HG02571 (cell line): ENCODE measurements around the gene NDUFAB1.
"Not testable (repeated sequence)": the region's sequence is repeated elsewhere in the genome, so short reads cannot be mapped to it uniquely, and the experiment has no call there.

Experiments
- ATAC-seq: cut with Tn5 transposase; IDR thresholded peaks from one replicate; pipeline ENCODE4 v1.9.1; 2021; ENCODE audit warnings: mild to moderate bottlenecking, moderate library complexity; ENCODE audit not compliant: unreplicated experiment

NDUFAB1 gene

GRCh38 chr16:23595951-23596720 lies at the start of gene NDUFAB1:
Gene NDUFAB1 (minus strand): TSS chr16:23596316. CDS start chr16:23596290, 26 bp downstream.
- ATAC-seq: peak; percentile 85

DNA sequence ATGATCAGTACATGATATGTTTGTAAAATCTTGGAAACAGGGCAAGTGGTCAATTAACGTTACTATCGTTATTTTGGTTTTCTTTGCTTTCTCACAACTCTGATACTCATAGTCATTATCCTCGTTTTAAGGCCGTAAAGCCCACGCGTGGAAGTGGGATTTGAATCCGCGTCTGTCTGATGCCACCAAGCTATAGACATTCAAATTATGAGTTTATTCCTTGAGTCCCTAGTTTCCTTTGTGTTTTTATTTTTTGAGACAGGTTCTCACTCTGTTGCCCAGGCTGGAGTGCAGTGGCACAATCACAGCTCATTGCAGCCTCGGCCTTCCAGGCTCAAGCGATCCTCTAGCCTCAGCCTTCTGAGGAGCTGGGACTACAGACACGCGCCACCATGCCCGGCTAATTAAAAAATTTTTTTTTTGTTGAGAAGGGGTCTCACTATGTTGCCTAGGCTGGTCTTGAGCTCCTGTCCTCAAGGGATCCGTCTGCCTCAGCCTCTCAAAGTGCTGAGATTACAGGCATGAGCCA lies 46.2 kb upstream of the NDUFAB1 start:
- ATAC-seq: no peak

DNA sequence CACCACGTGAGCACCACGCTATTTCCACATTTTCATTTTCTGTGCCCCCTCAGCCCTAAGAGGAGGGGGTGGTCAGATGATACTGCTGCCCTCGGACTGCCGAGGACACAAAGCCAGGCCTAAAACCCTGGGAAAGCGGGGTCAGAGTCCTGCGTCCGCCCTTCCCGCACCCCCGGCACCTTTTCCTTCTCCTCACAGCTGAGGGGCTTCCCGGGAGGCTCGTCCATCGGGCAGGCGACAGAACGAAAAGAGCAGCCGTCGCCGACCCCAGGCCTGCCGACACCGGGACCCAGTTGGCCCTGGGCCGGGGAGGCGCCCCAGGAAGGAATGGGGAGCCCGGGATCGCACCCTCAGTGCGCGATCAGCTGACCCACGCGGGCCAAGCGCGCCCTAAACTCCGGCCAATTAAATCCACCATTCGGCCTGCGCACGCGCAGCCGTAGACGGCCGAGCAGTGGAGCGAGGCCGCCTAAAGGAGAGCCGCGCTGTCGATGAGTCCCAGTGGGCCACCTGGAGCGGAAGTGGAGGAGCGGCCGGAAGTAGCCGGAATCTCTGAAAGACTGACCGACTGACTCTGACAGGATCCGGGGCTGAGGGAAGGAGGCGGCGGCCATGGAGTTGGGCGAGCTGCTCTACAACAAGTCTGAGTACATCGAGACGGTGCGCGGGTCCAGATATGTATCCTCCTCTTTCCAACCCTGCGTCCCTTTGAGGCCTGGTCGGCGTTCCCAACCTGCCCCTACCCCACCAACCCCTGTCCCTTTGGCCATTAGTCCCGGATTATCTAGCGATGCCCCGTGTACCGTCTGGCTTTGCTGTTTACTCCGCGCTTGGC lies 45.0 kb upstream of the NDUFAB1 start, which contains the start of the genes DCTN5 and PALB2:
TSS of gene DCTN5 (plus strand) at position 536 of the 835 bp plus-strand sequence. CDS start at position 613, 77 bp downstream.
TSS of gene PALB2 (minus strand) at position 380 of the 835 bp plus-strand sequence. CDS start at position 227, 153 bp downstream.
- ATAC-seq: peak; percentile 94

- peak; percentile 3 for ATAC-seq
These were observed 44.5 kb upstream of the NDUFAB1 start for GRCh38 chr16:23640615-23640930.

DNA sequence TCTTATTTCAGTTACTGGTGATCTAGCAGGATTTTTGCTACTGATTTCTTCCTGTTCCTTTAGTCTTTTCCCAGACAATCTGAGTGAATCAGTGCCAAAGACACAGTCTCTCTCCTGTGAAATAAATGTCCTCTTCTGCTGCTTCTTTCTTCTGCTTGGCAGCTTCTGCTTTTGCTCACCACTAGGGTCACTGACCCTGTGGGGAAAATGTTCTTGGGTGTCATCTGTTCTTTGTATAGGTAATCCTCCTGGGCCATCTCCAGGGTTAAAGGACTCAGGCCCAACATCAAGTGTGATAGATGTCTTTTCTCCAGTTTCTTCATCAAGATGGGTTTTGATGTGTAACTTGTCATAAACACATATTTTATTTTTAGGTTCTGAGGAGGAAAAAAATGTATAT lies 39.8 kb upstream of the NDUFAB1 start:
- no peak for ATAC-seq

- ATAC-seq: no peak
These were observed 38.4 kb upstream of the NDUFAB1 start for GRCh38 chr16:23634461-23635036.

DNA sequence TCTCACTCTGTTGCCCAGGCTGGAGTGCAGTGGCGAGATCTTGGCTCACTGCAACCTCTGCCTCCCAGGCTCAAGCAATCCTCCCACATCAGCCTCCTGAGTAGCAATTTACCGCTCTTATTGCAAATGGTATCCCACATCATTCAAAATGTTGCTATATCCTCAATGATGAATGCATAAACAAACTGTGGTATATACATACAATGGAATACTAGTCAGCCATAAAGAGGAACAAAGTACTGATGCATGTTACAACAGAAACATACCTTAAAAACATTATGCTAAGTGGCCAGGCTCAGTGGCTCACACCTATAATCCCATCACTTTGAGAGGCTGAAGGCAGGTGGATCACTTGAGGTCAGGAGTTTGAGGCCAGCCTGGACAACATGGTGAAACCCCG lies 35.8 kb upstream of the NDUFAB1 start:
- ATAC-seq: not testable (repeated sequence)

DNA sequence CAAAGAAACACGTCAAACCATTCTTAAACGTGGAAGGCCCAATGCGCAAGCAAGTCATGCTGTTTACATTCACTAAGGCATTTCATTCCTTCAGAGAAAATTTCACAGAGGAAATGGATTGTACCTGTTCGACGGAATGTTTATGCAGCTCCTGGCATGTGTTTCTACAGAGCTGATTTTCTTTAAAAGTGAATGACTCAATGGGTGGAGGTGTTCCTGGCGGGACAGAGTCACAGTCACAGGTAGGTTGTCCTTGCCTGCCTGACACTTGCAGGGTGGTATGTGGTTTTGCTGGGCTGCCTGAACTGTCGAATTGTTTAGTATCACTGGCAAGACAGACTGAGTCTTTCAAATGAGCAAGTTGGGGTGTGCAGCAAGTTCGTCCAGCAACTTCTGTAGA lies 33.4 kb upstream of the NDUFAB1 start:
- ATAC-seq: no peak

GRCh38 chr16:23624092-23624491 lies 28.0 kb upstream of the NDUFAB1 start:
- ATAC-seq: no peak

DNA sequence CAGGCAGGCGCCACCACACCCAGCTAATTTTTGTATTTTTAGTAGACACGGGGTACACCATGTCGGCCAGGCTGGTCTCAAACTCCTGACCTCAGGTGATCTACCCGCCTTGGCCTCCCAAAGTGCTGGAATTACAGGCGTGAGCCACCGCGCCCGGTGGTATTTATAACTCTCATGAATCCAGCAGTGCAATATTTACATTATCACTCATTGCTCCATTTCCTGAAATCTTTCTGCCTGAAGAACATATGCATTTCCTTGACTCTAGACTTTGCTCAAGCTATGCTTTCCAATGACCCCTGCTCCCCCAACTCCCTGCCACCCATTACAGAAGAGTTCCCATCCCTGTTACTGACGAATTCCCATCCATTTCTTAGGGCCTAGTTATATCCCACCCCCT lies 19.7 kb upstream of the NDUFAB1 start:
- ATAC-seq: no peak

DNA sequence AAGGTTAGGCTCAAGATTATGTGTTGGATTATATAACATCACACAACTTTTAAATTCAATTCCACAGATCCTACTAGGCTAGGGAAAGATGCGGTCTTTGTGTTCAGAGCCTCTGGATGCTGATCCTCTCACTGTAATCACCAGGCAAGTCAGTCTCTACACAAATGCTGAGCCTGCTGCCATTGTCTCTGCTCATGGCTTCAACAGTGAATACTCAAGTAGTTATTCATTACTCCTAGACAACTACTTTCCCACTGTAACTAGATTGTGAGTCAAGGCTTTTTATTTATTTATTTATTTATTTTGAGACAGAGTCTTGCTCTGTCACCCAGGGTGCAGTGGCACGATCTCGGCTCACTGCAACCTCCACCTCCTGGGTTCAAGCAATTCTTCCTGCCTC lies 15.8 kb upstream of the NDUFAB1 start:
- no peak for ATAC-seq

DNA sequence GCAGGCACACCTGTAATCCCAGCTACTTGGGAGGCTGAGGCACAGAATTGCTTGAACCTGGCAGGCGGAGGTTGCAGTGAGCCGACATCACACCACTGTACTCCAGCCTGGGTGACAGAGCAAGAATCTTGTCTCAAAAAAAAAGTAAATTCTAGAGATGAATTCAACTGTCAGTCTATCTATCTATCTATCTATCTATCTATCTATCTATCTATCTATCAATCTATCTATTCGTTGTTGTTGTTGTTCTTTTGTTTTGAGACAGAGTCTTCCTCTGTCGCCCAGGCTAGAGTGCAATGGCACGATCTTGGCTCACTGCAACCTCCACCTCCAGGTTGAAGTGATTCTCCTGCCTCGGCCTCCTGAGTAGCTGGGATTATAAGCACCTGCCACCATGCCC lies 14.8 kb upstream of the NDUFAB1 start:
- ATAC-seq: not testable (repeated sequence)

DNA sequence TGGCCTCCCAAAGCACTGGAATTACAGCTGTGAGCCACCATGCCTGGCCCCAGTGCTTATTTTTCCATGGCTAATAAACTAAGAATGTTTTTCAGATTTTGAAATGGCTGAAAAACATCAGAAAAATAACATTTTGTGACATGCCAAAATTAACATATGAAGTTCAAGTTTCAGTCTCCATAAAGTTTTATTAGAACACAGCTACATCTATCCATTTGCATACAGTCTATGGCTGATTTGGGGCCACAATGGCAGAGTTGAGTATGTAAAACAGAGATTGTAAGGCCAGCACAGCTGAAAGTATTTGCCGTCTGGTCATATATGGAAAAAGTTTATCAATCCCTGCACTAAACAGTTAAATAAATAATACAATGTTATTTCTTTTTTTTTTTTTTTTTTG lies 13.8 kb upstream of the NDUFAB1 start:
- ATAC-seq: no peak

DNA sequence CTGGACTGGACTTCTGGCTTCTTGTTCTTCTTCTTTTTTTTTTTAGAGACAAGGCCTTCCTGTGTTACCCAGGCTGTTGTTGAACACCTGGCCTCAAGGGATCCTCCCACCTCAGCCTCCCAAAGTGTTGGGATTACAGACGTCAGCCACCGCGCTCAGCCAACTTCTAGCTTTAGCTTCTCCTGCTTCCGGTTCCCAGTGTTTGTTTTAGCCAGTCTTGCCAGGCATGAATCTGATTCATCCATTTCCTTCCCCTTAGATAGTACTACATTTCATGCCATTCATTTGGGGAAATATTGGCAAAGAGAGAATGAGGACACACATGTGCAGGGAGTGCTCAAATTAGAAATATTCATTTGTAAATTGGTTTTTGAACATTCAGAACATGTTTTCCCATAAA lies 12.1 kb upstream of the NDUFAB1 start:
- ATAC-seq: no peak

GRCh38 chr16:23607726-23608125 lies 11.6 kb upstream of the NDUFAB1 start:
- no peak for ATAC-seq

GRCh38 chr16:23597003-23597756 lies 1.1 kb upstream of the NDUFAB1 start:
- no peak for ATAC-seq

DNA sequence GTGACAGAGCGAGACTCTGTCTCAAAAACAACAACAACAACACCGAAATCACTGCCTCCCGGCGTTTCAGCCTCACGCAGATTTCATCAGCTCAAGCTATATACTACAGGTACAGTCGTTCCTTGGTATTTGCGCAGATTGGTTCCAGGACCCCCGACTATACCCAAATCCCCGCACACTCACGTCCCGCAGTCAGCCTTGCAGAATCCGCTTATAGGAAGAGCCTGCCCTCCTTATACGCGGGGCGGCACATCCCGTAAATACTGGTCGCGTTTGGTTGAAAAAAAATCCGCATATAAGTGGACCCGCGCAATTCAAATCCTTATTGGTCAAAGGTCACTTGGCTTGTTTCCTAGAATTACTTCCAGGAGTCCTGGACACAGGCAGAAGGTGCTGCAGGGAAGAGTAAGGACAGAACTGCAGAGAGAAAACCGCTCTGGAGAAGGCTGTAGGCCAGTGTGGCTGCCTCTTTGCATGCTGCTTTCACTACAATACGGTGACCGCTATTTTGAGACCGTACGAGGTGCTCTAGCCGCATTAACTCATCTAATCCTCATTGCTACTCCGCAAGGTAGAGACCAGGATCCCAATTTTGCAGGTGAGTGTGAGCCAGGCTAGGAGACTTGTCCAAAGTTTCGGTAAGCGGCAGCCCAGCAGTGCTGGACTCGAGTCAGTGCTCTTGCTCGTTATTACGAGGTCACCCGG lies 718 bp downstream of the NDUFAB1 start:
- no peak for ATAC-seq

- no peak for ATAC-seq
These were observed 1.9 kb downstream of the NDUFAB1 start for GRCh38 chr16:23594186-23594585.

DNA sequence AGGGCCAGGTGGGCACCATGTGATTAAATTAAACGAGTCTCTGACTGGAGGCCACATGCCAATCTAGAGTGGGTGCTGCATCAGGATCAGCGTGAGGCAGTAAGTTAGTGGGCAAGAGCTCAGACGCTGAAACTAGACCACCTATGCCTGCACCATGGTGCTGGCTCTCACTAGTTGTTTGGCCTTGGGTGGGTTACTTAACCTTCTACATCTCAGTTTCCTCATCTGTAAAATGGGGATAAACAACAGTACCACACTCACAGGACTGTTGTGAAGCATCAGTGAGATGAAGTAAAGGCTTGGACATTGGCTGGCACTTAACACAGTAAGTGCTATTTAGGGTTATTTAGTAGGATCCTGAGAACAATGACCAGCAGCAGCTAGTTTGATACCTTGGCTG lies 5.9 kb downstream of the NDUFAB1 start:
- ATAC-seq: no peak

GRCh38 chr16:23587726-23588125 lies 8.4 kb downstream of the NDUFAB1 start:
- no peak for ATAC-seq
